GM18499 (cell line): Measurements from ENCODE around the gene TBC1D22A.

Experiments
- ATAC-seq: cut with Tn5 transposase; IDR thresholded peaks from one replicate; pipeline ENCODE4 v1.9.1; 2021; ENCODE audit warnings: moderate number of reproducible peaks; ENCODE audit not compliant: insufficient read depth, unreplicated experiment

The TBC1D22A gene

GRCh38 chr22:47176573-47177333 is 414.3 kb downstream of the TBC1D22A start:
- ATAC-seq = no peak

- ATAC-seq = no peak
These were observed 414.9 kb downstream of the TBC1D22A start for GRCh38 chr22:47177334-47177815.

- no peak for ATAC-seq
These were observed 415.9 kb downstream of the TBC1D22A start for GRCh38 chr22:47178339-47178738.

- no peak for ATAC-seq
These were observed 418.3 kb downstream of the TBC1D22A start for GRCh38 chr22:47180796-47181195.

- no peak for ATAC-seq
These were observed 424.9 kb downstream of the TBC1D22A start for GRCh38 chr22:47187176-47187957.

- ATAC-seq = no peak
These were observed 426.0 kb downstream of the TBC1D22A start for GRCh38 chr22:47188261-47189055.

GRCh38 chr22:47189056-47189916 is 426.8 kb downstream of the TBC1D22A start:
- ATAC-seq = no peak

- ATAC-seq = no peak
These were observed 428.0 kb downstream of the TBC1D22A start for GRCh38 chr22:47190276-47190956.

GRCh38 chr22:47190957-47191670 is 428.7 kb downstream of the TBC1D22A start:
- no peak for ATAC-seq

- ATAC-seq = no peak
These were observed 429.5 kb downstream of the TBC1D22A start for GRCh38 chr22:47191671-47192650.

- ATAC-seq = no peak
These were observed 430.4 kb downstream of the TBC1D22A start for GRCh38 chr22:47192651-47193437.

GRCh38 chr22:47193606-47194329 is 431.3 kb downstream of the TBC1D22A start:
- ATAC-seq = no peak

GRCh38 chr22:47194476-47195155 is 432.2 kb downstream of the TBC1D22A start:
- ATAC-seq = no peak

- no peak for ATAC-seq
These were observed 432.7 kb downstream of the TBC1D22A start for GRCh38 chr22:47195156-47195483.

GRCh38 chr22:47195484-47196165 is 433.2 kb downstream of the TBC1D22A start:
- no peak for ATAC-seq
